SK-N-SH (cell line): Measurements from ENCODE around the gene USP40. TPM values are rescaled to one million over a fixed set of nuclear protein-coding genes. Genes with fewer than 3 reads are reported as not detected.

Source experiments
- CTCF ChIA-PET: fragments of 300-600, 350-600 bp; formaldehyde crosslinking; extraction: SDS; loops from one replicate; lab custom pipeline; 2021; lab: Yijun Ruan, JAX
- POLR2A ChIA-PET: fragments of 350-600 bp; sonication (Branson Sonifier 250); formaldehyde crosslinking; extraction: SDS; loops from one replicate; lab custom pipeline; 2020; ENCODE audit warnings: antibody characterized with exemption, inconsistent platforms; lab: Yijun Ruan, JAX
- DNase-seq: peaks from one replicate; pipeline ENCODE4 v3.0.0; 2012
- H2AFZ ChIP-seq: fragments of 200-600 bp; sonication (generic); 2 replicates; pipeline ENCODE4 v1.8.1; 2016; ENCODE audit warnings: antibody characterized with exemption, mild to moderate bottlenecking, low read depth
- H3F3A ChIP-seq: fragments of 200-600 bp; sonication (generic); replicated peaks from 2 replicates; pipeline ENCODE3; 2016; ENCODE audit warnings: antibody characterized with exemption, mild to moderate bottlenecking; ENCODE audit not compliant: insufficient read depth
- H3K27ac ChIP-seq, 2 experiments: fragments of 200-500 bp in 1 of 2; fragments of 200-600 bp in 1 of 2; sonication (Bioruptor generic) in 1 of 2; sonication (generic), shearing (Covaris generic) in 1 of 2; 2 replicates each; pipeline versions ENCODE4 v1.5.1 to v1.6.1; 2014 to 2016; ENCODE audit warnings: low read depth in 2 of 2, inconsistent platforms in 1 of 2, low read length in 1 of 2, mild to moderate bottlenecking in 1 of 2, mixed read lengths in 1 of 2
- H3K27me3 ChIP-seq: fragments of 200-600 bp; sonication (generic), shearing (Covaris generic); 2 replicates; pipeline ENCODE4 v1.6.1; 2016; ENCODE audit warnings: mixed run types; ENCODE audit not compliant: insufficient read depth
- H3K36me3 ChIP-seq, 2 experiments: fragments of 200-500 bp in 1 of 2; fragments of 200-600 bp in 1 of 2; sonication (Bioruptor generic) in 1 of 2; sonication (generic) in 1 of 2; replicated peaks in 1 of 2; 2 replicates each; pipeline versions ENCODE3 to v1.5.1; 2014 to 2016; ENCODE audit warnings: low read length in 1 of 2, mild to moderate bottlenecking in 1 of 2; ENCODE audit not compliant: insufficient read depth in 2 of 2, control insufficient read depth in 1 of 2
- H3K4me1 ChIP-seq, 2 experiments: fragments of 200-500 bp in 1 of 2; fragments of 200-600 bp in 1 of 2; sonication (Bioruptor generic) in 1 of 2; sonication (generic), shearing (Covaris generic) in 1 of 2; 2 replicates each; pipeline versions ENCODE4 v1.5.1 to v1.6.1; 2014 to 2016; ENCODE audit warnings: low read depth in 1 of 2, low read length in 1 of 2, mixed run types in 1 of 2; ENCODE audit not compliant: insufficient read depth in 2 of 2, control insufficient read depth in 1 of 2
- H3K4me2 ChIP-seq: fragments of 200-600 bp; sonication (generic), shearing (Covaris generic); 2 replicates; pipeline ENCODE4 v1.6.1; 2017; ENCODE audit warnings: mixed run types
- H3K4me3 ChIP-seq, 2 experiments: fragments of 200-500 bp in 1 of 2; fragments of 200-600 bp in 1 of 2; sonication (Bioruptor generic) in 1 of 2; sonication (generic), shearing (Covaris generic) in 1 of 2; 2 replicates each; pipeline versions ENCODE4 v1.5.1 to v1.8.1; 2014 to 2016; ENCODE audit warnings: low read depth in 2 of 2, inconsistent platforms in 1 of 2, low read length in 1 of 2, mild to moderate bottlenecking in 1 of 2, mixed read lengths in 1 of 2, moderate library complexity in 1 of 2
- H3K79me2 ChIP-seq: fragments of 200-600 bp; sonication (generic); 2 replicates; pipeline ENCODE4 v1.8.1; 2017; ENCODE audit warnings: mild to moderate bottlenecking; ENCODE audit not compliant: insufficient read depth
- H3K9ac ChIP-seq: fragments of 200-600 bp; sonication (generic); 2 replicates; pipeline ENCODE4 v1.6.1; 2017; ENCODE audit warnings: mixed run types
- H3K9me2 ChIP-seq: fragments of 200-600 bp; sonication (generic); 2 replicates; pipeline ENCODE4 v1.6.1; 2017; ENCODE audit warnings: mixed run types
- H3K9me3 ChIP-seq: fragments of 200-600 bp; sonication (generic); 2 replicates; pipeline ENCODE4 v1.6.1; 2017; ENCODE audit warnings: mixed run types, mild to moderate bottlenecking, moderate library complexity
- H4K20me1 ChIP-seq: fragments of 200-600 bp; sonication (generic); 2 replicates; pipeline ENCODE4 v1.6.1; 2017; ENCODE audit warnings: mild to moderate bottlenecking, mixed run types; ENCODE audit not compliant: insufficient read depth
- CHD2 ChIP-seq: fragments of 150-350 bp; IDR thresholded peaks from 2 replicates; pipeline ENCODE4 v1.6.1; 2018; ENCODE audit warnings: low read length; ENCODE audit not compliant: partially characterized antibody
- ELF1 ChIP-seq: IDR thresholded peaks from 2 replicates; pipeline ENCODE4 v1.4.0; 2012
- EZH2phosphoT487 ChIP-seq: fragments of 200-600 bp; sonication (generic); IDR thresholded peaks from 2 replicates; pipeline ENCODE4 v1.6.1; 2017; ENCODE audit warnings: low read depth, mixed run types, mild to moderate bottlenecking, antibody characterized with exemption, moderate library complexity, borderline replicate concordance
- FOSL2 ChIP-seq: IDR thresholded peaks from 2 replicates; pipeline ENCODE4 v1.4.0; 2012; ENCODE audit warnings: low read depth, mild to moderate bottlenecking, moderate library complexity, borderline replicate concordance
- POLR2AphosphoS5 ChIP-seq: IDR thresholded peaks from 2 replicates; pipeline ENCODE4 v1.6.1; 2012; ENCODE audit warnings: low read depth, low read length
- RAD21 ChIP-seq: IDR thresholded peaks from 2 replicates; pipeline ENCODE4 v1.6.1; 2012; ENCODE audit warnings: mild to moderate bottlenecking, low read length
- RFX5 ChIP-seq: IDR thresholded peaks from 2 replicates; pipeline ENCODE4 v1.6.1; 2012; ENCODE audit warnings: mild to moderate bottlenecking, improper control_type of control experiment, low read length
- SIN3A ChIP-seq: IDR thresholded peaks from 2 replicates; pipeline ENCODE4 v1.6.1; 2012; ENCODE audit warnings: low read depth, mild to moderate bottlenecking, low read length, moderate library complexity, borderline replicate concordance
- YY1 ChIP-seq: IDR thresholded peaks from 2 replicates; pipeline ENCODE4 v1.4.0; 2012; ENCODE audit warnings: low read depth, mild to moderate bottlenecking
- WGBS: methylation state at CpG from one replicate; pipeline ENCODE4 v1.1.6; 2017; ENCODE audit warnings: low lambda C conversion rate; 5-methylcytosine and 5-hydroxymethylcytosine counted together
- polyA plus RNA-seq, 3 experiments: library from polyadenylated mRNA; depleted of rRNA; stranded (reverse); fragments of >200 nt; gene quantifications; 2 replicates each; pipeline ENCODE4 v1.2.3, GENCODE V29; 2012
- TF ChIP-seq, protein P1 (sequence below): IDR thresholded peaks from 2 replicates; pipeline ENCODE4 v1.4.0; 2012; ENCODE audit warnings: low read depth, borderline replicate concordance
- TF ChIP-seq, protein P2 (sequence below): IDR thresholded peaks from 2 replicates; pipeline ENCODE4 v1.6.1; 2012; ENCODE audit warnings: mild to moderate bottlenecking, low read depth, low read length, moderate library complexity
- TF ChIP-seq, protein P3 (sequence below): fragments of 200-600 bp; sonication (generic); IDR thresholded peaks from 2 replicates; pipeline ENCODE4 v1.6.1; 2017; ENCODE audit warnings: antibody characterized with exemption, mild to moderate bottlenecking, moderate library complexity
- TF ChIP-seq, protein P4 (sequence below): IDR thresholded peaks from 2 replicates; pipeline ENCODE4; 2012
- TF ChIP-seq, protein P5 (sequence below): IDR thresholded peaks from 2 replicates; pipeline ENCODE4 v1.4.0; 2012; ENCODE audit warnings: low read depth, borderline replicate concordance

USP40 gene
- polyA plus RNA-seq, 1 of the 3 experiments (the other 2 are of a cell fraction), result 37.0 TPM

DNA sequence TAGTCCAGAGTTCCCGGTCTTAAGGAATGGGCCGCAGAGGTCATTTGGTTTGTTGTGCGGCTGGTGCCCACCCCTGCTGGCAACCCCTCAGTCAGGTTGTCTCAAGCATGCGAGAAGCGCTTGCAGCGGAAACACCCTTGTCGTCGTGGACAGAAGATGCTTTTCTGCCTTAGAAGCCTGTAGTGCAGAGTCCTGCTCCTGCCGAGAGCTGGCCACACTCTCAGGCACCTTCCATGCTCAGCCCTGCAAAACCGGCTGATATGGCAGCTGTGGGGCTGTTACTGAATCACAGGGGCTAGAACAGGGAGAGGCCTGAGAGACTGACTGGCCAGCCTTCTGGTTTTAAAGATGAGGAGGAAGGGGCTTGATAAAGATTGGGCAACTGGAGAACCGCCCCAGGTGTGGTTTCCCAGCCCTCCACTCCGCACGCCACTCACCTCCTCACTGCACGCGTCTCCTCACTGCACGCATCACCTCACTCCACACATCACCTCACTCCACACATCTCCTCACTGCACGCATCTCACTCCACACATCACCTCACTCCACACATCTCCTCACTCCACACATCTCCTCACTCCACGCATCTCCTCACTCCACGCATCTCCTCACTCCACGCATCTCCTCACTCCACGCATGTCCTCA is 103.6 kb downstream of the USP40 start:
- TF ChIP-seq ELF1, result no peak
- TF ChIP-seq, protein P1, sequence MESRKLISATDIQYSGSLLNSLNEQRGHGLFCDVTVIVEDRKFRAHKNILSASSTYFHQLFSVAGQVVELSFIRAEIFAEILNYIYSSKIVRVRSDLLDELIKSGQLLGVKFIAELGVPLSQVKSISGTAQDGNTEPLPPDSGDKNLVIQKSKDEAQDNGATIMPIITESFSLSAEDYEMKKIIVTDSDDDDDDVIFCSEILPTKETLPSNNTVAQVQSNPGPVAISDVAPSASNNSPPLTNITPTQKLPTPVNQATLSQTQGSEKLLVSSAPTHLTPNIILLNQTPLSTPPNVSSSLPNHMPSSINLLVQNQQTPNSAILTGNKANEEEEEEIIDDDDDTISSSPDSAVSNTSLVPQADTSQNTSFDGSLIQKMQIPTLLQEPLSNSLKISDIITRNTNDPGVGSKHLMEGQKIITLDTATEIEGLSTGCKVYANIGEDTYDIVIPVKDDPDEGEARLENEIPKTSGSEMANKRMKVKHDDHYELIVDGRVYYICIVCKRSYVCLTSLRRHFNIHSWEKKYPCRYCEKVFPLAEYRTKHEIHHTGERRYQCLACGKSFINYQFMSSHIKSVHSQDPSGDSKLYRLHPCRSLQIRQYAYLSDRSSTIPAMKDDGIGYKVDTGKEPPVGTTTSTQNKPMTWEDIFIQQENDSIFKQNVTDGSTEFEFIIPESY, result no peak
- no peak for TF ChIP-seq POLR2AphosphoS5
- TF ChIP-seq, protein P2, sequence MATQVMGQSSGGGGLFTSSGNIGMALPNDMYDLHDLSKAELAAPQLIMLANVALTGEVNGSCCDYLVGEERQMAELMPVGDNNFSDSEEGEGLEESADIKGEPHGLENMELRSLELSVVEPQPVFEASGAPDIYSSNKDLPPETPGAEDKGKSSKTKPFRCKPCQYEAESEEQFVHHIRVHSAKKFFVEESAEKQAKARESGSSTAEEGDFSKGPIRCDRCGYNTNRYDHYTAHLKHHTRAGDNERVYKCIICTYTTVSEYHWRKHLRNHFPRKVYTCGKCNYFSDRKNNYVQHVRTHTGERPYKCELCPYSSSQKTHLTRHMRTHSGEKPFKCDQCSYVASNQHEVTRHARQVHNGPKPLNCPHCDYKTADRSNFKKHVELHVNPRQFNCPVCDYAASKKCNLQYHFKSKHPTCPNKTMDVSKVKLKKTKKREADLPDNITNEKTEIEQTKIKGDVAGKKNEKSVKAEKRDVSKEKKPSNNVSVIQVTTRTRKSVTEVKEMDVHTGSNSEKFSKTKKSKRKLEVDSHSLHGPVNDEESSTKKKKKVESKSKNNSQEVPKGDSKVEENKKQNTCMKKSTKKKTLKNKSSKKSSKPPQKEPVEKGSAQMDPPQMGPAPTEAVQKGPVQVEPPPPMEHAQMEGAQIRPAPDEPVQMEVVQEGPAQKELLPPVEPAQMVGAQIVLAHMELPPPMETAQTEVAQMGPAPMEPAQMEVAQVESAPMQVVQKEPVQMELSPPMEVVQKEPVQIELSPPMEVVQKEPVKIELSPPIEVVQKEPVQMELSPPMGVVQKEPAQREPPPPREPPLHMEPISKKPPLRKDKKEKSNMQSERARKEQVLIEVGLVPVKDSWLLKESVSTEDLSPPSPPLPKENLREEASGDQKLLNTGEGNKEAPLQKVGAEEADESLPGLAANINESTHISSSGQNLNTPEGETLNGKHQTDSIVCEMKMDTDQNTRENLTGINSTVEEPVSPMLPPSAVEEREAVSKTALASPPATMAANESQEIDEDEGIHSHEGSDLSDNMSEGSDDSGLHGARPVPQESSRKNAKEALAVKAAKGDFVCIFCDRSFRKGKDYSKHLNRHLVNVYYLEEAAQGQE, result no peak
- TF ChIP-seq CHD2, result no peak
- TF ChIP-seq RFX5, result no peak
- TF ChIP-seq, protein P3, sequence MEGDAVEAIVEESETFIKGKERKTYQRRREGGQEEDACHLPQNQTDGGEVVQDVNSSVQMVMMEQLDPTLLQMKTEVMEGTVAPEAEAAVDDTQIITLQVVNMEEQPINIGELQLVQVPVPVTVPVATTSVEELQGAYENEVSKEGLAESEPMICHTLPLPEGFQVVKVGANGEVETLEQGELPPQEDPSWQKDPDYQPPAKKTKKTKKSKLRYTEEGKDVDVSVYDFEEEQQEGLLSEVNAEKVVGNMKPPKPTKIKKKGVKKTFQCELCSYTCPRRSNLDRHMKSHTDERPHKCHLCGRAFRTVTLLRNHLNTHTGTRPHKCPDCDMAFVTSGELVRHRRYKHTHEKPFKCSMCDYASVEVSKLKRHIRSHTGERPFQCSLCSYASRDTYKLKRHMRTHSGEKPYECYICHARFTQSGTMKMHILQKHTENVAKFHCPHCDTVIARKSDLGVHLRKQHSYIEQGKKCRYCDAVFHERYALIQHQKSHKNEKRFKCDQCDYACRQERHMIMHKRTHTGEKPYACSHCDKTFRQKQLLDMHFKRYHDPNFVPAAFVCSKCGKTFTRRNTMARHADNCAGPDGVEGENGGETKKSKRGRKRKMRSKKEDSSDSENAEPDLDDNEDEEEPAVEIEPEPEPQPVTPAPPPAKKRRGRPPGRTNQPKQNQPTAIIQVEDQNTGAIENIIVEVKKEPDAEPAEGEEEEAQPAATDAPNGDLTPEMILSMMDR, result no peak
- TF ChIP-seq, protein P4, sequence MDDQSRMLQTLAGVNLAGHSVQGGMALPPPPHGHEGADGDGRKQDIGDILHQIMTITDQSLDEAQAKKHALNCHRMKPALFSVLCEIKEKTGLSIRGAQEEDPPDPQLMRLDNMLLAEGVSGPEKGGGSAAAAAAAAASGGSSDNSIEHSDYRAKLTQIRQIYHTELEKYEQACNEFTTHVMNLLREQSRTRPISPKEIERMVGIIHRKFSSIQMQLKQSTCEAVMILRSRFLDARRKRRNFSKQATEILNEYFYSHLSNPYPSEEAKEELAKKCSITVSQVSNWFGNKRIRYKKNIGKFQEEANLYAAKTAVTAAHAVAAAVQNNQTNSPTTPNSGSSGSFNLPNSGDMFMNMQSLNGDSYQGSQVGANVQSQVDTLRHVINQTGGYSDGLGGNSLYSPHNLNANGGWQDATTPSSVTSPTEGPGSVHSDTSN, result no peak
- TF ChIP-seq, protein P5, sequence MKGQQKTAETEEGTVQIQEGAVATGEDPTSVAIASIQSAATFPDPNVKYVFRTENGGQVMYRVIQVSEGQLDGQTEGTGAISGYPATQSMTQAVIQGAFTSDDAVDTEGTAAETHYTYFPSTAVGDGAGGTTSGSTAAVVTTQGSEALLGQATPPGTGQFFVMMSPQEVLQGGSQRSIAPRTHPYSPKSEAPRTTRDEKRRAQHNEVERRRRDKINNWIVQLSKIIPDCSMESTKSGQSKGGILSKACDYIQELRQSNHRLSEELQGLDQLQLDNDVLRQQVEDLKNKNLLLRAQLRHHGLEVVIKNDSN, result no peak
- no peak for TF ChIP-seq YY1
- no peak for TF ChIP-seq FOSL2
- no peak for TF ChIP-seq RAD21
- no peak for TF ChIP-seq EZH2phosphoT487
- no peak for TF ChIP-seq SIN3A
- no peaks in the 10 kb centered on the region for H4K20me1 ChIP-seq
- no peaks in the 10 kb centered on the region for H3K9me3 ChIP-seq
- CTCF ChIA-PET, result interaction anchor here (0.6 kb wide), 1 partner anchor 609 kb away, joined by 3 read pairs; no protein-coding TSS in a partner anchor
- H3K4me3 ChIP-seq, result no peak overlapping the region
- no peaks in the 10 kb centered on the region for H3K79me2 ChIP-seq
- no peak for DNase-seq
- peaks cover 5% of the 10 kb centered on the region for H3F3A ChIP-seq
- POLR2A ChIA-PET, result no interaction called here
- H3K4me1 ChIP-seq, result no peaks in the 10 kb centered on the region
- H3K27ac ChIP-seq, result no peak overlapping the region
- H3K9ac ChIP-seq, result no peak overlapping the region
- peaks cover 10 to 63% of the 10 kb centered on the region in 2 experiments for H3K36me3 ChIP-seq
- 97% methylated on average over 13 of the region's 21 CpGs for WGBS
- H2AFZ ChIP-seq, result no peak overlapping the region
- no peaks in the 10 kb centered on the region for H3K27me3 ChIP-seq
- no peak overlapping the region for H3K4me2 ChIP-seq
- no peaks in the 10 kb centered on the region for H3K9me2 ChIP-seq
